ENCODE results near the gene STXBP2.
A peak's percentile ranks its signal among the peaks of the same experiment; 100 is the strongest.

Gene STXBP2

GRCh38 chr19:7679771-7680605, 43.1 kb downstream of the STXBP2 start:
- DNase-seq (ENCODE audit: low read depth in 2 of 2) = no peak

GRCh38 chr19:7680606-7681339, 43.9 kb downstream of the STXBP2 start, which contains the start of gene TRAPPC5:
TRAPPC5 (plus strand) TSS chr19:7680833; CDS start chr19:7682254, 1,421 bp downstream.
- DNase-seq (ENCODE audit: low read depth in 2 of 2) = peak; percentile 69 to 71

- peak; percentile 60 to 76 for DNase-seq (ENCODE audit: low read depth in 2 of 2)
Observed at GRCh38 chr19:7681340-7682174, 44.6 kb downstream of the STXBP2 start.

GRCh38 chr19:7682175-7682855, 45.4 kb downstream of the STXBP2 start:
- DNase-seq (ENCODE audit: low read depth in 2 of 2) = no peak

- no peak for DNase-seq (ENCODE audit: low read depth in 2 of 2)
Observed at GRCh38 chr19:7685546-7686445, 48.9 kb downstream of the STXBP2 start.

- DNase-seq (ENCODE audit: low read depth in 2 of 2) = no peak
Observed at GRCh38 chr19:7687177-7687576, 50.3 kb downstream of the STXBP2 start.

GRCh38 chr19:7689165-7689564, 52.3 kb downstream of the STXBP2 start:
- DNase-seq (ENCODE audit: low read depth in 2 of 2) = no peak

- no peak for DNase-seq (ENCODE audit: low read depth in 2 of 2)
Observed at GRCh38 chr19:7690779-7691258, 53.9 kb downstream of the STXBP2 start.

GRCh38 chr19:7691497-7691896, 54.6 kb downstream of the STXBP2 start:
- no peak for DNase-seq (ENCODE audit: low read depth in 2 of 2)

- DNase-seq (ENCODE audit: low read depth in 2 of 2) = no peak
Observed at GRCh38 chr19:7692417-7693088, 55.6 kb downstream of the STXBP2 start.

GRCh38 chr19:7694499-7694898, 57.6 kb downstream of the STXBP2 start:
- DNase-seq (ENCODE audit: low read depth in 2 of 2) = no peak

Data from activated CD8-positive, alpha-beta memory T cell treated with anti-CD3 and anti-CD28 coated beads for 4 hours (primary cell).